ENCODE results near the gene EHMT2. TPM values are rescaled to one million over a fixed set of nuclear protein-coding genes. Genes with fewer than 3 reads are reported as not detected.
A peak's percentile ranks its signal among the peaks of the same experiment; 100 is the strongest.

EHMT2 gene
- total and polyA plus RNA-seq, 2 of the 13 experiments (the other 11 are each of a cell fraction or from before 2014, with no cell fraction given), result 55.2 to 69.2 TPM

DNA sequence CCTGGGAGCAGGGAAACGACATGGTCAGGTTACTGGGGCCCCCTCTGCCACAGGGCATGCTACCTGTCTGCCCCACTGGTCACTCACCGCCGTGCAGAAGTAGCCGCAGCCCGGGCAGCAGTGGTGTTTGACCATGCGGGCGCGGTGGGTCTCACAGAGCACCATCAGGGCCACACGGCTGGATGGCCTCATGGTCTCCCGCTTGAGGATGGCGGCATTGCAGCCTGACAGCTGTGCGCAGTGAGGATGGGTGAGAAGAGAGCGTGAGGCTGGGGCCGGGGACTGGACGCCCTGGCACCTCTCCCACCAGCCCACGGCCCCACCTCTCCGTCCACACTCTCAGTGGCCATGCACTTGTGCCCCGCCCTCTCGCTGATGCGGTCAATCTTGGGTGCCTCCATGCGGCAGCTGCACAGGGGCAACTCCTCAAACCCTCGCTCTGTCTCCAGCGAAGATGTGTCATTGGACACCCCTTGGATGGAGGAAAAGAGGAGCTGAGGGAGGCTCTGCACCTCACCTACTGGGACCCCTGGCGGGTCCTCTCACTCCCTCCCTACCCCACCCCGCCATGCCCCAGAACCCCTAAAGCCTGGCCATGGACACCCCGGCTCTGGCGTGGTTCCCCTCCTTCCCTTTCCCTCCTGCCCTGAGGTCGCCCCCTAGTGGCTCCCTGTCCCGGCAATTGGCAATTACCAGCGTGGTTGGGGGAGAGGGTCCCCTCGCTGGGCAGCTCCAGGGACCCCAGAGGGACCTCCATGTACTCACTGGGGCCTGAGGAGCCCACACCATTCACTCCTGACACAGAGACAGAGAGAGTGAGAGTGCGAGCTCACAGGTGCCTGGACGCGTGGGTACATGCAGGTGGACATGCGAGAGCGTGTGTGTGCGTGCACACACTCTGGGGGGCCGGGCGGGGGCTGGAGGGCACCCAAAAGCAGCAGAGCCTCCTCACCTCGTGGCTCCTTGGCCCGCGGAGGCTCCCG lies 8.9 kb downstream of the EHMT2 start (continued):
- TF ChIP-seq ZNF772 (CRISPR knock-in tag; IDR thresholded peaks at IDR 0.05) (no peak), ZNF550 (CRISPR knock-in tag; IDR thresholded peaks at IDR 0.05; ENCODE audit: borderline replicate concordance) (no peak), AGO2 (optimal IDR thresholded peaks at IDR 0.05; ENCODE audit: low read depth, low read length) (peak; percentile 58), ZNF768 (CRISPR knock-in tag; IDR thresholded peaks at IDR 0.05) (no peak; the same call in 1 of the 2 replicates), ZNF124 (CRISPR knock-in tag; IDR thresholded peaks at IDR 0.05) (no peak), GATAD2A (CRISPR knock-in tag; IDR thresholded peaks at IDR 0.05) (no peak), ZFP90 (CRISPR knock-in tag; IDR thresholded peaks at IDR 0.05; ENCODE audit: borderline replicate concordance) (no peak), ZNF207 (IDR thresholded peaks at IDR 0.05; ENCODE audit: borderline replicate concordance) (no peak), ADNP (CRISPR knock-in tag; IDR thresholded peaks at IDR 0.05) (no peak), ZNF790 (CRISPR knock-in tag; IDR thresholded peaks at IDR 0.05; ENCODE audit: borderline replicate concordance) (no peak), FOSL2 (CRISPR knock-in tag; IDR thresholded peaks at IDR 0.05) (peak; percentile 25; the same call in 1 of the 2 replicates), RAD51 (IDR thresholded peaks at IDR 0.05; ENCODE audit: borderline replicate concordance) (no peak), ZFAT (CRISPR knock-in tag; conservative IDR thresholded peaks at IDR 0.05) (no peak), SIN3B (IDR thresholded peaks at IDR 0.05; ENCODE audit: low read length) (no peak), ZNF619 (CRISPR knock-in tag; IDR thresholded peaks at IDR 0.05) (0 out of 2 replicates have a peak, but pooled peaks have one; percentile 10), ZNF33A (CRISPR knock-in tag; IDR thresholded peaks at IDR 0.05; ENCODE audit: borderline replicate concordance) (no peak), ASH2L (IDR thresholded peaks at IDR 0.05; ENCODE audit: insufficient read length, low read depth, low read length) (no peak), IRX3 (CRISPR knock-in tag; IDR thresholded peaks at IDR 0.05; ENCODE audit: borderline replicate concordance, low read depth) (no peak), MZF1 (CRISPR knock-in tag; IDR thresholded peaks at IDR 0.05; ENCODE audit: borderline replicate concordance) (no peak), XBP1 (CRISPR knock-in tag; IDR thresholded peaks at IDR 0.05) (no peak)
- TF ChIP-seq, protein P1, sequence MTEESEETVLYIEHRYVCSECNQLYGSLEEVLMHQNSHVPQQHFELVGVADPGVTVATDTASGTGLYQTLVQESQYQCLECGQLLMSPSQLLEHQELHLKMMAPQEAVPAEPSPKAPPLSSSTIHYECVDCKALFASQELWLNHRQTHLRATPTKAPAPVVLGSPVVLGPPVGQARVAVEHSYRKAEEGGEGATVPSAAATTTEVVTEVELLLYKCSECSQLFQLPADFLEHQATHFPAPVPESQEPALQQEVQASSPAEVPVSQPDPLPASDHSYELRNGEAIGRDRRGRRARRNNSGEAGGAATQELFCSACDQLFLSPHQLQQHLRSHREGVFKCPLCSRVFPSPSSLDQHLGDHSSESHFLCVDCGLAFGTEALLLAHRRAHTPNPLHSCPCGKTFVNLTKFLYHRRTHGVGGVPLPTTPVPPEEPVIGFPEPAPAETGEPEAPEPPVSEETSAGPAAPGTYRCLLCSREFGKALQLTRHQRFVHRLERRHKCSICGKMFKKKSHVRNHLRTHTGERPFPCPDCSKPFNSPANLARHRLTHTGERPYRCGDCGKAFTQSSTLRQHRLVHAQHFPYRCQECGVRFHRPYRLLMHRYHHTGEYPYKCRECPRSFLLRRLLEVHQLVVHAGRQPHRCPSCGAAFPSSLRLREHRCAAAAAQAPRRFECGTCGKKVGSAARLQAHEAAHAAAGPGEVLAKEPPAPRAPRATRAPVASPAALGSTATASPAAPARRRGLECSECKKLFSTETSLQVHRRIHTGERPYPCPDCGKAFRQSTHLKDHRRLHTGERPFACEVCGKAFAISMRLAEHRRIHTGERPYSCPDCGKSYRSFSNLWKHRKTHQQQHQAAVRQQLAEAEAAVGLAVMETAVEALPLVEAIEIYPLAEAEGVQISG (CRISPR knock-in tag; IDR thresholded peaks at IDR 0.05), result 0 out of 2 replicates have a peak, but pooled peaks have one; percentile 29
- TF ChIP-seq, protein P2, sequence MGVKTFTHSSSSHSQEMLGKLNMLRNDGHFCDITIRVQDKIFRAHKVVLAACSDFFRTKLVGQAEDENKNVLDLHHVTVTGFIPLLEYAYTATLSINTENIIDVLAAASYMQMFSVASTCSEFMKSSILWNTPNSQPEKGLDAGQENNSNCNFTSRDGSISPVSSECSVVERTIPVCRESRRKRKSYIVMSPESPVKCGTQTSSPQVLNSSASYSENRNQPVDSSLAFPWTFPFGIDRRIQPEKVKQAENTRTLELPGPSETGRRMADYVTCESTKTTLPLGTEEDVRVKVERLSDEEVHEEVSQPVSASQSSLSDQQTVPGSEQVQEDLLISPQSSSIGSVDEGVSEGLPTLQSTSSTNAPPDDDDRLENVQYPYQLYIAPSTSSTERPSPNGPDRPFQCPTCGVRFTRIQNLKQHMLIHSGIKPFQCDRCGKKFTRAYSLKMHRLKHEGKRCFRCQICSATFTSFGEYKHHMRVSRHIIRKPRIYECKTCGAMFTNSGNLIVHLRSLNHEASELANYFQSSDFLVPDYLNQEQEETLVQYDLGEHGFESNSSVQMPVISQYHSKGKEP (CRISPR knock-in tag; IDR thresholded peaks at IDR 0.05), result no peak
- TF ChIP-seq, protein P3, sequence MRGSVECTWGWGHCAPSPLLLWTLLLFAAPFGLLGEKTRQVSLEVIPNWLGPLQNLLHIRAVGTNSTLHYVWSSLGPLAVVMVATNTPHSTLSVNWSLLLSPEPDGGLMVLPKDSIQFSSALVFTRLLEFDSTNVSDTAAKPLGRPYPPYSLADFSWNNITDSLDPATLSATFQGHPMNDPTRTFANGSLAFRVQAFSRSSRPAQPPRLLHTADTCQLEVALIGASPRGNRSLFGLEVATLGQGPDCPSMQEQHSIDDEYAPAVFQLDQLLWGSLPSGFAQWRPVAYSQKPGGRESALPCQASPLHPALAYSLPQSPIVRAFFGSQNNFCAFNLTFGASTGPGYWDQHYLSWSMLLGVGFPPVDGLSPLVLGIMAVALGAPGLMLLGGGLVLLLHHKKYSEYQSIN (CRISPR knock-in tag; IDR thresholded peaks at IDR 0.05; ENCODE audit: borderline replicate concordance), result no peak

Data from HepG2 (cell line).